PC-9 (cell line): ENCODE measurements around the gene ZNF497.

Experiments
- CTCF ChIP-seq: fragments of 200-600 bp; sonication (generic); conservative IDR thresholded peaks from 2 replicates; pipeline ENCODE4 v1.6.1; 2017; ENCODE audit warnings: mixed run types, antibody characterized with exemption, mild to moderate bottlenecking, moderate library complexity
- EZH2 ChIP-seq: fragments of 200-600 bp; sonication (generic); IDR thresholded peaks from 2 replicates; pipeline ENCODE4 v1.8.0; 2017; ENCODE audit warnings: antibody characterized with exemption, low read depth

- TF ChIP-seq CTCF (no peak), EZH2 (no peak)
These were observed 32.1 kb downstream of the ZNF497 start for GRCh38 chr19:58330458-58330857.
